Natural killer cell treated with Interleukin-12 subunit alpha and Interleukin-12 subunit beta and Interleukin-15 and Interleukin-18, amount 100 ng/mL, for 72 hours (primary cell): ENCODE data around the gene BATF2. TPM values are rescaled to one million over a fixed set of nuclear protein-coding genes. Genes with fewer than 3 reads are reported as not detected.
A peak's percentile ranks its signal among the peaks of the same experiment; 100 is the strongest.
"Not testable (repeated sequence)": the region's sequence is repeated elsewhere in the genome, so short reads cannot be mapped to it uniquely, and the experiment has no call there.

Source experiments
- ATAC-seq, 2 donors: fragments of 150-1000 bp; cut with Tn5 transposase in 1 of 2; sonication (Bioruptor Pico), chemical (Tn5 transposase) in 1 of 2; 2 replicates each; pipeline ENCODE4 v1.10.0; 2021
- DNase-seq: peaks from one replicate; pipeline ENCODE4 v3.0.0; 2022; ENCODE audit warnings: low spot score
- H3K27ac Mint-ChIP-seq, 2 donors: 1 replicate in 1 of 2; 2 replicates in 1 of 2; pipeline ENCODE4 v1.8.0; 2022; ENCODE audit warnings: mixed read lengths in 2 of 2, mild to moderate bottlenecking in 1 of 2, moderate library complexity in 1 of 2
- H3K27me3 Mint-ChIP-seq, 2 donors: 1 replicate in 1 of 2; 2 replicates in 1 of 2; pipeline ENCODE4 v1.8.0; 2022; ENCODE audit warnings: mixed read lengths in 2 of 2
- H3K36me3 Mint-ChIP-seq: one replicate; pipeline ENCODE4 v1.8.0; 2022; ENCODE audit warnings: mixed read lengths
- H3K4me1 Mint-ChIP-seq, 2 donors: 1 replicate in 1 of 2; 2 replicates in 1 of 2; pipeline ENCODE4 v1.8.0; 2022; ENCODE audit warnings: low read depth in 2 of 2, mixed read lengths in 2 of 2, mild to moderate bottlenecking in 1 of 2
- H3K4me3 Mint-ChIP-seq: one replicate; pipeline ENCODE4 v1.8.0; 2022; ENCODE audit warnings: mixed read lengths
- H3K9me3 Mint-ChIP-seq: 2 replicates; pipeline ENCODE4 v1.8.0; 2022; ENCODE audit warnings: mixed read lengths
- total RNA-seq, 2 donors: library from RNA; stranded (reverse); gene quantifications; one replicate each; pipeline ENCODE4 v1.2.3, GENCODE V29; 2022

BATF2 gene
- total RNA-seq, 2 donors from 2014 or later = not detected

- peaks cover 13 to 14% of the 10 kb centered on the region in 2 donors for H3K4me1 Mint-ChIP-seq
- ATAC-seq = no peak
- DNase-seq = no peak
- no peaks in the 10 kb centered on the region for H3K9me3 Mint-ChIP-seq
- no peak overlapping the region for H3K4me3 Mint-ChIP-seq
- no peak overlapping the region for H3K27ac Mint-ChIP-seq
- H3K36me3 Mint-ChIP-seq = no peaks in the 10 kb centered on the region
- H3K27me3 Mint-ChIP-seq = peaks cover 0 to 3% of the 10 kb centered on the region in 2 donors
These were observed 2.7 kb upstream of the BATF2 start for GRCh38 chr11:64999478-64999877.

GRCh38 chr11:64998690-64999431 lies 2.1 kb upstream of the BATF2 start:
- ATAC-seq = no peak

GRCh38 chr11:64998141-64998540 lies 1.4 kb upstream of the BATF2 start:
- peak overlapping the region; percentile 36 to 86 for H3K27ac Mint-ChIP-seq
- H3K4me3 Mint-ChIP-seq = peak overlapping the region; percentile 1
- peaks cover 13 to 14% of the 10 kb centered on the region in 2 donors for H3K4me1 Mint-ChIP-seq
- ATAC-seq (no peak), DNase-seq (no peak)
- no peaks in the 10 kb centered on the region for H3K9me3 Mint-ChIP-seq
- peaks cover 0 to 3% of the 10 kb centered on the region in 2 donors for H3K27me3 Mint-ChIP-seq
- no peaks in the 10 kb centered on the region for H3K36me3 Mint-ChIP-seq

More at GRCh38 chr11:64998690-64999431, 2.1 kb upstream of the BATF2 start:
- no peaks in the 10 kb centered on the region for H3K36me3 Mint-ChIP-seq
- H3K27me3 Mint-ChIP-seq = peaks cover 0 to 3% of the 10 kb centered on the region in 2 donors
- no peaks in the 10 kb centered on the region for H3K9me3 Mint-ChIP-seq
- peak overlapping the region; percentile 1 for H3K4me3 Mint-ChIP-seq
- peak overlapping the region; percentile 36 to 86 for H3K27ac Mint-ChIP-seq
- H3K4me1 Mint-ChIP-seq = peaks cover 13 to 14% of the 10 kb centered on the region in 2 donors
- DNase-seq = no peak

GRCh38 chr11:64996327-64996709 lies 453 bp downstream of the BATF2 start:
- no peaks in the 10 kb centered on the region for H3K36me3 Mint-ChIP-seq
- peaks cover 0 to 3% of the 10 kb centered on the region in 2 donors for H3K27me3 Mint-ChIP-seq
- H3K4me1 Mint-ChIP-seq = peaks cover 13 to 14% of the 10 kb centered on the region in 2 donors
- peak overlapping the region in 1 of 2 donors; percentile 73 for H3K27ac Mint-ChIP-seq
- peak overlapping the region; percentile 7 for H3K4me3 Mint-ChIP-seq
- no peak for DNase-seq
- no peak for ATAC-seq
- no peaks in the 10 kb centered on the region for H3K9me3 Mint-ChIP-seq

- no peaks in the 10 kb centered on the region for H3K36me3 Mint-ChIP-seq
- no peaks in the 10 kb centered on the region for H3K9me3 Mint-ChIP-seq
- ATAC-seq = no peak
- peaks cover 23 to 24% of the 10 kb centered on the region in 2 donors for H3K4me1 Mint-ChIP-seq
- H3K4me3 Mint-ChIP-seq = no peak overlapping the region
- H3K27me3 Mint-ChIP-seq = peaks cover 0 to 3% of the 10 kb centered on the region in 2 donors
- DNase-seq = no peak
- no peak overlapping the region for H3K27ac Mint-ChIP-seq
These were observed 2.5 kb downstream of the BATF2 start for GRCh38 chr11:64994318-64994717.

GRCh38 chr11:64990222-64990923 lies 6.4 kb downstream of the BATF2 start:
- Mint-ChIP-seq H3K27ac (peak overlapping the region in 1 of 2 donors; percentile 9), H3K4me3 (peak overlapping the region; percentile 36), H3K36me3 (no peaks in the 10 kb centered on the region), H3K4me1 (peaks cover 11 to 15% of the 10 kb centered on the region in 2 donors), H3K9me3 (no peaks in the 10 kb centered on the region), H3K27me3 (peaks cover 0 to 5% of the 10 kb centered on the region in 2 donors)
- no peak for ATAC-seq
- no peak for DNase-seq

- no peak overlapping the region for H3K4me3 Mint-ChIP-seq
- no peaks in the 10 kb centered on the region for H3K36me3 Mint-ChIP-seq
- peaks cover 6% of the 10 kb centered on the region in 2 donors for H3K27me3 Mint-ChIP-seq
- no peaks in the 10 kb centered on the region for H3K9me3 Mint-ChIP-seq
- H3K27ac Mint-ChIP-seq = no peak overlapping the region
- peaks cover 11 to 15% of the 10 kb centered on the region in 2 donors for H3K4me1 Mint-ChIP-seq
- no peak for DNase-seq
- ATAC-seq = peak in 1 of 2 donors; percentile 32
These were observed 7.4 kb downstream of the BATF2 start for GRCh38 chr11:64989416-64989815.

GRCh38 chr11:64987998-64988854 lies 8.5 kb downstream of the BATF2 start:
- Mint-ChIP-seq H3K27me3 (peaks cover 6 to 7% of the 10 kb centered on the region in 2 donors), H3K4me3 (no peak overlapping the region), H3K4me1 (peaks cover 11 to 15% of the 10 kb centered on the region in 2 donors), H3K36me3 (no peaks in the 10 kb centered on the region), H3K9me3 (no peaks in the 10 kb centered on the region), H3K27ac (no peak overlapping the region)
- ATAC-seq (no peak), DNase-seq (no peak)

GRCh38 chr11:64983339-64983738 lies 13.4 kb downstream of the BATF2 start:
- peaks cover 7 to 21% of the 10 kb centered on the region in 2 donors for H3K27me3 Mint-ChIP-seq
- not testable (repeated sequence) for H3K27ac Mint-ChIP-seq, H3K36me3 Mint-ChIP-seq, H3K4me3 Mint-ChIP-seq, DNase-seq, H3K4me1 Mint-ChIP-seq, H3K9me3 Mint-ChIP-seq, ATAC-seq

GRCh38 chr11:64976651-64977050 lies 20.1 kb downstream of the BATF2 start:
- no peak for DNase-seq
- no peak overlapping the region for H3K27ac Mint-ChIP-seq
- H3K27me3 Mint-ChIP-seq = peaks cover 0 to 13% of the 10 kb centered on the region in 2 donors
- H3K4me1 Mint-ChIP-seq = peaks cover 0 to 7% of the 10 kb centered on the region in 2 donors
- H3K36me3 Mint-ChIP-seq = no peaks in the 10 kb centered on the region
- H3K4me3 Mint-ChIP-seq = no peak overlapping the region
- no peaks in the 10 kb centered on the region for H3K9me3 Mint-ChIP-seq
- peak in 1 of 2 donors; percentile 41 for ATAC-seq

GRCh38 chr11:64974124-64974523 lies 22.6 kb downstream of the BATF2 start:
- Mint-ChIP-seq H3K36me3 (no peaks in the 10 kb centered on the region), H3K9me3 (no peaks in the 10 kb centered on the region), H3K27me3 (peaks cover 0 to 9% of the 10 kb centered on the region in 2 donors), H3K27ac (no peak overlapping the region), H3K4me1 (peaks cover 0 to 7% of the 10 kb centered on the region in 2 donors), H3K4me3 (no peak overlapping the region)
- DNase-seq = no peak
- ATAC-seq = no peak

GRCh38 chr11:64971421-64972233 lies 25.1 kb downstream of the BATF2 start, which contains the start of gene MAJIN:
MAJIN (minus strand) TSS chr11:64972108; CDS start chr11:64959405, 12,703 bp downstream.
- Mint-ChIP-seq H3K4me1 (peaks cover 0 to 7% of the 10 kb centered on the region in 2 donors), H3K27me3 (peaks cover 0 to 9% of the 10 kb centered on the region in 2 donors), H3K4me3 (peak within 1 kb of the TSS; percentile 34), H3K27ac (peak within 1 kb of the TSS in 1 of 2 donors; percentile 28), H3K9me3 (no peaks in the 10 kb centered on the region), H3K36me3 (no peaks in the 10 kb centered on the region)
- peak; percentile 89 for DNase-seq
- ATAC-seq = peak; percentile 81 to 88
